ENCODE results near the gene MRPS7. TPM values are rescaled to one million over a fixed set of nuclear protein-coding genes. Genes with fewer than 3 reads are reported as not detected.

MRPS7 gene
- total RNA-seq, 2 experiments from 2014 or later, result 103 to 127 TPM

- TF ChIP-seq EZH2phosphoT487 (IDR thresholded peaks at IDR 0.05; ENCODE audit: borderline replicate concordance, low read depth, low read length), result no peak
- TF ChIP-seq, protein P1, sequence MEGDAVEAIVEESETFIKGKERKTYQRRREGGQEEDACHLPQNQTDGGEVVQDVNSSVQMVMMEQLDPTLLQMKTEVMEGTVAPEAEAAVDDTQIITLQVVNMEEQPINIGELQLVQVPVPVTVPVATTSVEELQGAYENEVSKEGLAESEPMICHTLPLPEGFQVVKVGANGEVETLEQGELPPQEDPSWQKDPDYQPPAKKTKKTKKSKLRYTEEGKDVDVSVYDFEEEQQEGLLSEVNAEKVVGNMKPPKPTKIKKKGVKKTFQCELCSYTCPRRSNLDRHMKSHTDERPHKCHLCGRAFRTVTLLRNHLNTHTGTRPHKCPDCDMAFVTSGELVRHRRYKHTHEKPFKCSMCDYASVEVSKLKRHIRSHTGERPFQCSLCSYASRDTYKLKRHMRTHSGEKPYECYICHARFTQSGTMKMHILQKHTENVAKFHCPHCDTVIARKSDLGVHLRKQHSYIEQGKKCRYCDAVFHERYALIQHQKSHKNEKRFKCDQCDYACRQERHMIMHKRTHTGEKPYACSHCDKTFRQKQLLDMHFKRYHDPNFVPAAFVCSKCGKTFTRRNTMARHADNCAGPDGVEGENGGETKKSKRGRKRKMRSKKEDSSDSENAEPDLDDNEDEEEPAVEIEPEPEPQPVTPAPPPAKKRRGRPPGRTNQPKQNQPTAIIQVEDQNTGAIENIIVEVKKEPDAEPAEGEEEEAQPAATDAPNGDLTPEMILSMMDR (conservative IDR thresholded peaks at IDR 0.05; ENCODE audit: low read length), result no peak
- intact Hi-C loops (cut with micrococcal nuclease; ENCODE audit: unreplicated experiment), result no loop called here
- Histone ChIP-seq H3K79me2 (ENCODE audit: insufficient read depth, low read depth, low read length) (no peaks in the 10 kb centered on the region), H3K36me3 (ENCODE audit: insufficient read depth, low read length) (no peaks in the 10 kb centered on the region), H3K4me3 (ENCODE audit: low read depth, low read length, poor library complexity, severe bottlenecking) (no peak overlapping the region), H4K20me1 (ENCODE audit: insufficient read depth, low read length) (no peaks in the 10 kb centered on the region), H3K4me2 (ENCODE audit: low read length) (no peak overlapping the region), H2AFZ (ENCODE audit: low read length) (no peak overlapping the region), H3K9me2 (ENCODE audit: insufficient read depth, low read length) (no peaks in the 10 kb centered on the region), H3K4me1 (ENCODE audit: insufficient read depth, low read length, poor library complexity, severe bottlenecking) (peaks cover 27% of the 10 kb centered on the region), H3K9me3 (ENCODE audit: low read length) (no peaks in the 10 kb centered on the region), H3K27ac (ENCODE audit: low read depth, low read length, poor library complexity, severe bottlenecking) (no peak overlapping the region)
- ChIA-PET POLR2A (interaction anchor here (1.3 to 2.3 kb wide), 3 partner anchors 11 to 101 kb away, joined by 4 to 11 read pairs (median 6); no protein-coding TSS in a partner anchor), CTCF (ENCODE audit: unreplicated experiment) (no interaction called here)
- BruUV-seq (replicated peaks), result no TSS peak
- no peak for DNase-seq (ENCODE audit: low spot score)
These were observed 46.5 kb downstream of the MRPS7 start for GRCh38 chr17:75307957-75308731.

- no peak overlapping the region for H2AFZ ChIP-seq (ENCODE audit: low read length)
- CTCF ChIA-PET (ENCODE audit: unreplicated experiment), result no interaction called here
These were observed 47.3 kb downstream of the MRPS7 start for GRCh38 chr17:75308732-75309629.

More at GRCh38 chr17:75308732-75309629, 47.3 kb downstream of the MRPS7 start:
- no peaks in the 10 kb centered on the region for H4K20me1 ChIP-seq (ENCODE audit: insufficient read depth, low read length)
- no peaks in the 10 kb centered on the region for H3K9me2 ChIP-seq (ENCODE audit: insufficient read depth, low read length)
- H3K9me3 ChIP-seq (ENCODE audit: low read length), result no peaks in the 10 kb centered on the region
- no peak overlapping the region for H3K4me2 ChIP-seq (ENCODE audit: low read length)
- DNase-seq (ENCODE audit: low spot score), result no peak
- no peak overlapping the region for H3K27ac ChIP-seq (ENCODE audit: low read depth, low read length, poor library complexity, severe bottlenecking)
- no peak for TF ChIP-seq EZH2phosphoT487 (IDR thresholded peaks at IDR 0.05; ENCODE audit: borderline replicate concordance, low read depth, low read length)
- TF ChIP-seq, protein P1 (conservative IDR thresholded peaks at IDR 0.05; ENCODE audit: low read length), result no peak
- H3K4me3 ChIP-seq (ENCODE audit: low read depth, low read length, poor library complexity, severe bottlenecking), result no peak overlapping the region
- no TSS peak for BruUV-seq (replicated peaks)
- H3K36me3 ChIP-seq (ENCODE audit: insufficient read depth, low read length), result no peaks in the 10 kb centered on the region
- H3K4me1 ChIP-seq (ENCODE audit: insufficient read depth, low read length, poor library complexity, severe bottlenecking), result peaks cover 34% of the 10 kb centered on the region
- H3K79me2 ChIP-seq (ENCODE audit: insufficient read depth, low read depth, low read length), result no peaks in the 10 kb centered on the region
- POLR2A ChIA-PET, result interaction anchor here (0.8 to 1.7 kb wide), 5 partner anchors 11 to 37 kb away, joined by 3 to 8 read pairs (median 5); no protein-coding TSS in a partner anchor
- intact Hi-C loops (cut with micrococcal nuclease; ENCODE audit: unreplicated experiment), result no loop called here
